ENCODE data around the gene FKBP9.
"Not testable (repeated sequence)": the region's sequence is repeated elsewhere in the genome, so short reads cannot be mapped to it uniquely, and the experiment has no call there.

DNA sequence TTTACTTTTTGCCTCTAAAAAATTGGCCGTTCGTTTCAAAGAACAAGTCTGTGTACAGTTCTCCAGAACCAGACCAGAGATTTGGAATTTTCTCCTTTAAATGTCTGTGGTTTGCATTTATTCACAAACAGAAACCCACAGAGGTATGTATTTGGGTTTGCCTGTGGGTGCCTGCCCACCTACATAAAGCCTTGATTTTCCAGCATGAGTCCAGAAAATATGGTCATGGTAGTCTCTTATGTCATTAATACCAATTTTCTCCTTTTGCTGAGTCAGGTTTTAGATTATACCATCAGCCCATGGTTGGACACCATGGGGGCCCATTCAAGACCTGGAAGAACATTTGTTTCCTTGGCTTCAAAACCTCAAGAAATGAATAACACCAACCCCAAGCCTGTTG lies 22.7 kb downstream of the FKBP9 start:
- TF ChIP-seq, protein P1, sequence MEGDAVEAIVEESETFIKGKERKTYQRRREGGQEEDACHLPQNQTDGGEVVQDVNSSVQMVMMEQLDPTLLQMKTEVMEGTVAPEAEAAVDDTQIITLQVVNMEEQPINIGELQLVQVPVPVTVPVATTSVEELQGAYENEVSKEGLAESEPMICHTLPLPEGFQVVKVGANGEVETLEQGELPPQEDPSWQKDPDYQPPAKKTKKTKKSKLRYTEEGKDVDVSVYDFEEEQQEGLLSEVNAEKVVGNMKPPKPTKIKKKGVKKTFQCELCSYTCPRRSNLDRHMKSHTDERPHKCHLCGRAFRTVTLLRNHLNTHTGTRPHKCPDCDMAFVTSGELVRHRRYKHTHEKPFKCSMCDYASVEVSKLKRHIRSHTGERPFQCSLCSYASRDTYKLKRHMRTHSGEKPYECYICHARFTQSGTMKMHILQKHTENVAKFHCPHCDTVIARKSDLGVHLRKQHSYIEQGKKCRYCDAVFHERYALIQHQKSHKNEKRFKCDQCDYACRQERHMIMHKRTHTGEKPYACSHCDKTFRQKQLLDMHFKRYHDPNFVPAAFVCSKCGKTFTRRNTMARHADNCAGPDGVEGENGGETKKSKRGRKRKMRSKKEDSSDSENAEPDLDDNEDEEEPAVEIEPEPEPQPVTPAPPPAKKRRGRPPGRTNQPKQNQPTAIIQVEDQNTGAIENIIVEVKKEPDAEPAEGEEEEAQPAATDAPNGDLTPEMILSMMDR (conservative IDR thresholded peaks at IDR 0.05), result not testable (repeated sequence)
- not testable (repeated sequence) for TF ChIP-seq EZH2 (IDR thresholded peaks at IDR 0.05; ENCODE audit: low read depth)

All from PC-9 (cell line).